Activated CD4-positive, alpha-beta T cell treated with anti-CD3 and anti-CD28 coated beads, Interleukin-2, Interleukin-6, amounts not matched to agents 100 ng/mL and 50 ng/mL, durations not matched to agents 16 hours and 8 hours (primary cell): Measurements from ENCODE around the gene DBX1.

ENCODE experiments used
- DNase-seq: peaks from one replicate; pipeline ENCODE4 v3.0.0-alpha.2; 2020

The DBX1 gene

GRCh38 chr11:20120134-20120925, 39.9 kb downstream of the DBX1 start:
- DNase-seq: no peak

GRCh38 chr11:20119315-20119714, 41.0 kb downstream of the DBX1 start:
- DNase-seq: no peak

GRCh38 chr11:20118209-20118608, 42.1 kb downstream of the DBX1 start:
- no peak for DNase-seq

- DNase-seq: no peak
Observed at GRCh38 chr11:20117291-20117690, 43.0 kb downstream of the DBX1 start.

GRCh38 chr11:20116825-20117224, 43.5 kb downstream of the DBX1 start:
- no peak for DNase-seq

GRCh38 chr11:20114588-20114987, 45.7 kb downstream of the DBX1 start:
- no peak for DNase-seq

- no peak for DNase-seq
Observed at GRCh38 chr11:20113149-20113438, 47.2 kb downstream of the DBX1 start.

GRCh38 chr11:20112291-20113148, 47.8 kb downstream of the DBX1 start:
- DNase-seq: peak; percentile 30

- DNase-seq: no peak
Observed at GRCh38 chr11:20111871-20112270, 48.4 kb downstream of the DBX1 start.

- DNase-seq: peak; percentile 74
Observed at GRCh38 chr11:20110908-20111669, 49.2 kb downstream of the DBX1 start.

GRCh38 chr11:20109731-20110445, 50.4 kb downstream of the DBX1 start:
- no peak for DNase-seq
